Measurements from ENCODE around the gene VAV3. TPM values are rescaled to one million over a fixed set of nuclear protein-coding genes. Genes with fewer than 3 reads are reported as not detected.
A peak's percentile ranks its signal among the peaks of the same experiment; 100 is the strongest.

Gene VAV3
- 1 to 10 TPM; 1.9 to 5.8 (median 3.0) TPM for total RNA-seq

DNA sequence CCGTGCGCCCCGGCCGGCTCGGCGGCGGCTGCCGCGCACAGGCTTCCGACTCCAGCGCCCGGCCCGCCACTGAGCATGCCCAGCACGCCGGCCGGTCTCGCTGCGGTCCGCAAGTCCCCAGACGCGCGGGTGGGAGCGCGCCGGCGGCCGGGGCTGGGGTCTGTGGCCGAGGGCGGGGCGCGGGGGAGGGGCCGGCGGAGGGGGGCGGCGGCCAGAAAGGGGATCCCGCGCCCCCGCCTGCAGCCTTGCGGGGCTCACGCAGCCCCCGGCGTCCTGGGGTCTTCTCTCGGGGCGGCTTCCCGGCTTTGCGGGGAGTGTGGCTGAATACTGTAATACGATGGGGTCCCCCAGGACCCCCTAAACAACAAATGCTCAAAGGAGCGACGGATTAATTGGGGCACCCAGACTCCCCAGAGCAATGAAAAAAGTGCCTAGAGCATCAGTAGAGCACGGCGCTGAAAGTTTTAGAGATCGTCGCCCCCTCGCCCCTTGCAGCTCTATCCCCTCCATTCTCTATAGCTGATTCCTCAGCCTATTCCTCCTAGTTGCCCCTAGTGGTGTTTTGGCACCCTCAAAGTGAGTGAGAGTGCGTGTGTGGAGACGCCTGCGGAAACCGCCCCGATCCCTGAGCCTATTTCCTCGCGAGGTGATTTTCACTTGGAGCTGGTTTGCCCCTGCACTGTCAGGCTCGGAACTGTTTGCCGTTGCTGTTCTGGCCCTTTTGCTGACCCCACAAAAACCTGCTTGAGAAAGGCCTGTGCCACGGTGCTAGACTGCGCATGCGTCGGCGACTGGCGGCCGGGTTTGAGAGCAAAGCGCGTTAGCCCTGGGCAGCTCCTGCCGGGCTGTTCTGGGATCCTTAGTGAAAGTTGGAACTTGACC lies at the start of gene VAV3:
TSS of gene VAV3 (minus strand) at position 71 of the 882 bp plus-strand sequence. CDS start 311 bp downstream, outside the sequence.
- DNase-seq (ENCODE audit: extremely low spot score) = no peak
- peaks cover 0 to 46% (median 4%) of the 10 kb centered on the region in 4 donors for H3K27me3 ChIP-seq
- WGBS = 2% methylated on average over 23 of the region's 73 CpGs
- intact Hi-C loops (cut with DNase I) = no loop called here
- TF ChIP-seq EP300 (IDR thresholded peaks at IDR 0.05) (no peak), POLR2AphosphoS5 (IDR thresholded peaks at IDR 0.05) (peak; percentile 39 to 46)
- no peaks in the 10 kb centered on the region for H3K9me3 ChIP-seq
- H3K4me3 ChIP-seq = peak within 1 kb of the TSS; percentile 53 to 68 (median 54)
- H3K36me3 ChIP-seq = no peaks in the 10 kb centered on the region
- H3K27ac ChIP-seq (replicated peaks in 1 of 4) = peak within 1 kb of the TSS; percentile 43 to 63 (median 54)
- peaks cover 8 to 27% (median 26%) of the 10 kb centered on the region in 4 donors for H3K4me1 ChIP-seq

- no peak for DNase-seq (ENCODE audit: extremely low spot score)
- intact Hi-C loops (cut with DNase I) = no loop called here
- TF ChIP-seq POLR2AphosphoS5 (IDR thresholded peaks at IDR 0.05) = no peak
- TF ChIP-seq CTCF (IDR thresholded peaks at IDR 0.05) = no peak
- TF ChIP-seq POLR2A (IDR thresholded peaks at IDR 0.05; ENCODE audit: low read depth) = no peak
- TF ChIP-seq EP300 (IDR thresholded peaks at IDR 0.05) = no peak
- Histone ChIP-seq H3K36me3 (no peaks in the 10 kb centered on the region), H3K27ac (replicated peaks in 1 of 4) (no peak overlapping the region), H3K4me1 (no peaks in the 10 kb centered on the region), H3K4me3 (no peak overlapping the region), H3K27me3 (no peaks in the 10 kb centered on the region), H3K9me3 (no peaks in the 10 kb centered on the region)
Measured at GRCh38 chr1:108012553-108012952, 47.6 kb upstream of the VAV3 start.

- H3K36me3 ChIP-seq = no peaks in the 10 kb centered on the region
- H3K4me1 ChIP-seq = no peaks in the 10 kb centered on the region
- intact Hi-C loops (cut with DNase I) = no loop called here
- no peaks in the 10 kb centered on the region for H3K9me3 ChIP-seq
- no peak overlapping the region for H3K4me3 ChIP-seq
- WGBS = 94% methylated on average over 6 of the region's 6 CpGs
- no peaks in the 10 kb centered on the region for H3K27me3 ChIP-seq
- DNase-seq (ENCODE audit: extremely low spot score) = no peak
- TF ChIP-seq POLR2A (IDR thresholded peaks at IDR 0.05; ENCODE audit: low read depth) = no peak
- no peak for TF ChIP-seq CTCF (IDR thresholded peaks at IDR 0.05)
- TF ChIP-seq EP300 (IDR thresholded peaks at IDR 0.05) = no peak
- TF ChIP-seq POLR2AphosphoS5 (IDR thresholded peaks at IDR 0.05) = no peak
- H3K27ac ChIP-seq (replicated peaks in 1 of 4) = no peak overlapping the region
Measured at GRCh38 chr1:108011295-108011694, 46.3 kb upstream of the VAV3 start.

- Histone ChIP-seq H3K9me3 (no peaks in the 10 kb centered on the region), H3K4me3 (no peak overlapping the region), H3K4me1 (no peaks in the 10 kb centered on the region), H3K36me3 (no peaks in the 10 kb centered on the region), H3K27ac (replicated peaks in 1 of 4) (no peak overlapping the region), H3K27me3 (no peaks in the 10 kb centered on the region)
- intact Hi-C loops (cut with DNase I) = no loop called here
- peak; percentile 39 for DNase-seq (ENCODE audit: extremely low spot score)
- TF ChIP-seq EP300 (IDR thresholded peaks at IDR 0.05) (no peak), CTCF (IDR thresholded peaks at IDR 0.05) (no peak), POLR2A (IDR thresholded peaks at IDR 0.05; ENCODE audit: low read depth) (no peak), POLR2AphosphoS5 (IDR thresholded peaks at IDR 0.05) (no peak)
- 89% methylated on average over 4 of the region's 4 CpGs for WGBS
Measured at GRCh38 chr1:108010581-108010980, 45.6 kb upstream of the VAV3 start.

DNA sequence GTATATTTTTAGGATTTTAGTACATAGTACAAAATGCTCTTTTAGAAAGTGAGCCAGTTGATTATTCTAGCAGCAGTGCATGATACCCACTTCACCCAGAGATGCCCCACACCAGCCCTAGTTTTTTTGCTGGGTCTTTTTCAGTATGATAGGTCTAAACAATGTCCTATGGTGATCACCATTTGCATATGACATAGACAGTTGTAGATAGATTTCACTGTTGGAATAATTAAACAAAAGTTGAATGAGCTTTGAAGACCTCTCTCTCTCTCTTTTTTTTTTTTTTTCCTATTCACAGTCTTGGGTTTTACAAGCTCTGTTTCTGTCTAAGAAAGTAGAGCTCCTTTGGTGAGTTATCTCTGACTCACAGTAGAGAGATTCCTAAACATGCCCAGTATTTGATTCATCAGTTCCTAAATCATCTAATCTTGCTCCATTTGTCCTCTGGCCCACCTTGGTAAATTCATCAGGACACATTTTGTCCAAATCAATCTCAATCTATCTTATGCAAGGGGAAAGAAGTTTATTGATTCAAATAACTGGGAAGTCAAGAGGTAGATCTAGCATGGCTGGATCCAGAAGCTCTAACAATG lies 44.7 kb upstream of the VAV3 start:
- DNase-seq (ENCODE audit: extremely low spot score) = no peak
- Histone ChIP-seq H3K36me3 (no peaks in the 10 kb centered on the region), H3K4me3 (no peak overlapping the region), H3K27ac (replicated peaks in 1 of 4) (no peak overlapping the region), H3K9me3 (no peaks in the 10 kb centered on the region), H3K27me3 (no peaks in the 10 kb centered on the region), H3K4me1 (no peaks in the 10 kb centered on the region)
- intact Hi-C loops (cut with DNase I) = no loop called here
- TF ChIP-seq CTCF (IDR thresholded peaks at IDR 0.05) (no peak), EP300 (IDR thresholded peaks at IDR 0.05) (no peak), POLR2A (IDR thresholded peaks at IDR 0.05; ENCODE audit: low read depth) (no peak), POLR2AphosphoS5 (IDR thresholded peaks at IDR 0.05) (no peak)
